GM19043 (cell line): Measurements from ENCODE around the gene DGKB.

Source experiments
- ATAC-seq: cut with Tn5 transposase; IDR thresholded peaks from one replicate; pipeline ENCODE4 v1.9.1; 2021; ENCODE audit warnings: low read depth; ENCODE audit not compliant: unreplicated experiment

DGKB gene

DNA sequence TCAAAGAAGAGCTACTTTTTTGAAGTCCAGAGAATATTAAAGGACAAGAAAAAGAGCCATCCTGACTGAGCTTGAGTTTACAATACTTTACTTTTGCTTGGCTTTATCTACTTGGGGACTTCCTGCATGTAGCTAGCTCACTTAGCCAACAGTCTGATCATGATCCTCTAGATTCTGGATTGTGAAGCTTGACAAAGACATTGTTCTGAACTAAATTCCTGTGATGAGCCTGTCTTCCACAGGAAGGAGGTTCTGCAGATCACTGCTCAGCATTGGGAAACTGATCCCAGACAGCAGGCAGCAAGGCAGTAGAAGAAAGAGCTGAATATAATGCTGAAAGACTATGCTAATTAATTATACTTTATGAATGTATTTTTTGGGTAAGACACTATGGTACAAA lies 296.4 kb downstream of the DGKB start:
- no peak for ATAC-seq

DNA sequence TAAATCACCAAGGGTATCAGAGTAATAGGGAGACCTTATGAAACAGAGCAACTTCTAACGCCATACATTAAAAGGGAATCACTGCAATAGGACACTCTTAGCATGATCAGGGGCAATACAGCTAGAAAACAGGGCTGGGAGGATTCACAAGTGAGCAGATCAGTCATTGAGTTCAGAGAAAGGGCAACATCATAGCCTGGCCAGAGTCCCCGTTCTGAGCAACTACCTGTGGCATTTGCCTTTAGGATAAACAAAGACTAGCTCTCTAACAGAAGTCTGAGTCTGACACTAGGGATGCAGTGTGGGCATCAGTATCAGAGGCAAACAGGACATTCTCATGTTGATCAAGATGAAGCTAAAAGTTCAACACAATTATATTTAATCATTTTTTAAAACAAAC lies 297.9 kb downstream of the DGKB start:
- ATAC-seq, result no peak

DNA sequence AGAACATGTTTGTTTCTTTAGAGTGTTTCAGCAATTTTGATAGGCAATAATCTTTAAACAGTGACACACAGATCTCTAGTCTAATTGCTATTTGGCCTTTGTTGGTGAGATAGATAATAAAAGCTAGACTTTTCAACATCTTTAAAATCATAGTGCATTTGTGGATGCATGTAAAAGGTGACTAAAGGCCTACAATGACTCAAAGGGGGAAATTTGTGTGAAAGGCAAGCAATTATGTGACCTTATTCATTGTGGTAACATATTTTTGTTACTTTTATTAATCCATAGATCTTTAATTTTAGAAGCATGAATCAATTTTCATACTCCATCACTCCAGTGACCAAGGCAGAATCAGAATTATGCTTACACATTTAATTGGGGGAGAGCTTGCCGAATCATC lies 299.7 kb downstream of the DGKB start:
- no peak for ATAC-seq

DNA sequence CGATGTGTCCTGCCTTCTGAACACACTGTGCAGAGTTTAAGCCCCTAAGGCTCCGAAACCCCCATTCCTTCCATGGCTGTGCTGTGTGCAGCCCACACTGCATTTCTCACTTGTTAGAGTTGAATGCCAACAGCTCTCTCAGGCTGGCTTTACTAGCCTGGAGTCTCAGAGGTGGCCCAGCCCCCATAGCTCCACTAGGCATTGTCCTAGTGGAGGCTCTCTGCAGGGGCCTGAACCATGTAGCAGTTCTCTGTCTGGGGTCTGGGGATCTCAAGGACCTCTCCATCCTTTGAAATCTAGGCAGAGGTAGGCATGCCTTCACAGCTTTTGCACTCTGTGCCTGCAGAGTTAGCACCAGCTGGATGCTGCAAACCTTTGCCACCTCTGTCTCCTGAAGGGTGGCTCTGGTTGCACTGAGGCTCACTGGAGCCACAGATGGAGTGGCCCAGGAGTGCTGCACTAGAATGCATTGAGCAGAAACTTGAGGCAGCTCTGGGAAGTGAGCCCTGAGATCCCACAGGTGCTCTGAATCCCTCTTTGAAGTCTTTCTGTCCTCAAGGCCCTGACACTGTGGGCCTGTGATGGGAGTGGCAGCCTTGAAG lies 301.7 kb downstream of the DGKB start:
- ATAC-seq, result no peak

DNA sequence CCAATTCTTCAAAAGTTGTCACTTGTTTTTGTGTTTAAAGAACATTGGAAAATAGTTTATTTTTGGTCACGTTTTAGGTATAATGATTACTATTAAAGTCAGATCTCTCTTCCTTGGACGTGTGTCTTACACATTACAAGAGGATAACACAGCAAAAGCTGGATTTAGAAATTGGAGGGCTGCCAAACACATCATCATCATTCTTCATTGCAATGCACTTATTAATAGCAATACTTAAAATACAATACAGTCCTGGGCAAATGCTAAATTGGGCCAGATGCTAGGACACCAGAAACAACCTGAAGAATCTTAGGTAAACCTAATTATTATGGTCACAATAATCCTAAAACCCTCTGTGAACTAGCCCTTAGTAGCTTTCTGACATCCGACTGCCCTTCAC lies 303.6 kb downstream of the DGKB start:
- no peak for ATAC-seq

DNA sequence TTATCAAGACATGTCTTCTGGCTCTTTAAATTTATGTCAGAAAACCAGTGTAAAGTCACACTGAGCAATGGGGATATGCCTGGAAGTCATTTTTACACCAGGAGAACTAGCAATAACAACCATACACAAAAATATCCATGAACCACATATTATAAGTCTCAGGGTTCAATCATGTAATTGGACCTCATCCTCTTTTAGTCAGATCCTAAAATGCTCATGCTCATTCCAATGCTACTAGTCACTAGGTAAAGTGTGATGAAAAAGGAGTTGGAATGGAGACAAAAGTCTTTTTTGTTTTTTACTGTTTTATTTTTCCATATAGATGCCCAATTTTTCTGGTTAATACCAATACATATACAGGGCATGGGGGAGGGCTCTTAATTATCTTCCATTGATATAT lies 306.1 kb downstream of the DGKB start:
- ATAC-seq, result no peak

DNA sequence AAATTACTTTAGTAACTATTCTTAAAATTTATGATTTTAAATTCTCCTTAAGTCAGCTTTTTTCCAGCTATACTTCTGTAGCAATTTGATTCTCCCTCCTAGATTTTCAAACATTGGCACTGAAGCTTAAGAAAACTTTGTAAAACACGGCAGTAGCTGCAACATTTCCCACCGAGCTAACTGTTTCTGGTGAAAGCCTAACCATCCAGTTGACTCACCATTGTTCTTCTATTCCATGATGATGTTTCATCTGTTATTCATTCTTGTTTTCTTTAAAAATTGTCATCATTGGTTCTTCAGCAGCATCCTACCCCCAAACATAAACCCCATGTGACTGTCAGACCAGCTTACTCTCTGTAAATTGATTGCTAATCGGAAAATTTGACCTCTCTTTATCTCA lies 312.3 kb downstream of the DGKB start:
- ATAC-seq, result no peak

DNA sequence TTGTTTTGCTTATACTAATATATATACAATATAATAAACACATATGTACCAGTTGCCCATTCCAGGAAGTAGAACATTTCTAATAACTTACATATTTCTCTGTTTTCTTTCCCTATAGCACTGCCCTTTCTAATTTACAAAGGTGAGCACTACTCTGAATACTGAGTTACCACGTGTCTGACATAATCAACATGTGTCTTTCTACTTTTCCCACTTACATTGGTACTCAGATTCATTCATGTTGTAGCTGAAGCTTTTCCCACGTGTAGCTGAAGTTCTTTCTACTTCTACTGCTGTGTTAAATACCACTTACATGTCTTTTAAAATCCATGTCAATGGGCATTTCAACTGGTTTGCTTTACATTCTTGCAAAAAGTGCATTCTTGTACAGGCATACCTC lies 317.3 kb downstream of the DGKB start:
- no peak for ATAC-seq

DNA sequence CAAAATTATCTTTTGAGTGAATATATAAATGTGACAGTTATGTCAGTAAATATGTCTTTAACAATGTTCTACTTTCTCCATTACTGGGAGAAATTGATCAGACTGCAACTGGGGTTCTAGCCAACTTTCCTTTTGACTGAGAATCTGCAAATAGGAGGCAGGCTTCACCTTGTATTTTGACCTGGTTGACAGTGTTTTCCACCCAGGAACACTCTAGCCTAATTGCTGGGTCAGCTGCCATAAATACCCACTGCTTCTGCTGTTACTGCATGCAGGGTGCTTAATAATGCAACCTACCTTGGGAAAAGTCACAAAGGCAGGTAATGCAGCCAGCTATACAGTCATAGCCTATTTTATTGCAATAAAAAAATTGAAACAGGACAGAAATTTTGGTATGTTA lies 319.0 kb downstream of the DGKB start:
- no peak for ATAC-seq

DNA sequence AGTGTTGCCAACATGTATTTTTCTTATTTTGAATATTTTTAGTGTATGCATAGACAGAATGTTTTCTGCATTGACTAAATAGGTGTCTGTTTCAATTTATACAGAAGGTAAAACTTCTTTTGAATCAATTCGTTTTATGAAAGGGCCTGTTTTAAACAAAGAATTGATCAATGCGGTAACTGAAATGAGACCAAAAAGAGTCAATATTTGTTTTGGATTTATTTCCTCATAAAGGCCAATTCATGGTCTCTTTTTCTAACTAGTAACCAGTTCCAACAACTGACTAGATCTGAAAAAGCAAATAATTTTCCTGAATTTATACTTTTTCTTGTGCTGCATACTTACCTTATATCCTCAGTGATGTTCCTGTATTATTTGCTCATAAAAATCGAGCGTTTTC lies 320.5 kb downstream of the DGKB start:
- no peak for ATAC-seq

DNA sequence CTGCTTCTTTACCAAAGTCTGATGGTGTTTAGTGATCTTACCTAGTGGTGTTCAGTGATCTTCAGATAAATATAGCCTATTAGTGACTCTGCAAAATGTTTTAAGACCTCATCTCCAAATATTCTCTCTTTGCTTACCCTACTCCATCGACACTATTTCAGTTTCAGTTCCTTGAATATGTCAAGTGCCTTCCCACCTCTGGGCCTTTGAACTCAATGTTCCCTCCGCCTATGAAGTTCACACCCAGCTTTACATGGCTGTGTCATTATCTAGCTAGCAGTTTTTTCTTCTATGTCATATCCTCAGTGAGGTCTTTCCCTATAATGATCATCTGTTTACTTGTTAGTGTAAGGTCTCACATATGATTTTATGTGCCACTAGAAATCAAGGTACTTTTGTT lies 322.6 kb downstream of the DGKB start:
- no peak for ATAC-seq

DNA sequence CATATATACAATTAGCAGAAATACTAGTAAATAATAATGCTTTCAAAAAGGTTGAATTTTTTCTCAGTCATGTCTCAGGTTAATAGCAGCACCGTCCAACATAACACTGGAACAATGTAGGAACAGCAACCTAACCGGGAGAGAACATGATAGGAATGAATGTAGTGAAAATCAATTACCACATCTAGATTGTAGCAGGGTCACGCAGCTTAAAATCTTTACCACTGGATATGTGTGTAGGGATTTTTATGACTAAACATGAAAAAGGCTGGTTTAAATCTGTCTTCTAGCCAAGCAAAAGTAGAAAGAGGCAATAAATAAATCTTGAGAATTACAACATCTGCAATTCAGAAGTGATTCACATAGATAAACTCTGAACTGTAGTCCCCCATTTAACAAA lies 326.0 kb downstream of the DGKB start:
- ATAC-seq, result no peak

DNA sequence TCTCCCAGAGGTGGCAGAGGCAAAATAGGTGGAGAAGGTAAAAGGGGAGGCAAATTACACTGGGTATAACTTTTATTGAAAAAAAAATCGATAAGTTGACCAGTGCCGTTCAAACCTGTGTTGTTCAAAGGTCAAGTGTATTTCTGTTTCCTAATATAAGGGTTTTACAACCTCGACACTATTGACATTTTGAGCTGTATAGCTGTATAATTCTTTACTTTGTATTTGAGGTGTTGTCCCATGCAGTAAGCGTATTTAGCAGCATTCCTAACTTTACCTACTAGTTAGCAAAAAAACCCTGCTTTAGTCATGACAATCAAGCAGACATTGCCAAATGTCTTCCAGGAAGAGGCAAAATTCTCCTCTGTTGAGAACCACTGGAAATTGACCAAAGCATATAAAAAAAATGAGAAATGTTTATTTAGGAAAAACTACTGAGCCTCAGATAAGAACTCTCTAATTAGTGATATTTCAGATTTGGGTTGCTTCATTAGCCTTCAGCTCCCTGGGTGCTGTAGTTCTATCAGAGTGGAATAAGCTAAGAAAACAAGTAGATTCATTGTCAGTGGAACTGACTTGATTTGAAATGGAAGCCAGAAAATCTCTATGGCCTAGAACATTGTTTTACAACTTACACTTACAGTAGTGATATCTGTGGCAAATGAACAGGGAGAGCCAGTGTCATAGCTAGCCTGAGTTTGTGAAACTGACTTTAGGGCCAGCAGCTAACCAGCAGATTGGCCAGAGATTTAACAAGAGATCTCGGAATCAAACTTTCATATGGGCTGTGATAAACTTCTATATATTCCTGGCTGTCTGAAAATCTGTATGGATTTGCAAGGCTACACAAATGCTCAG lies 331.6 kb downstream of the DGKB start:
- no peak for ATAC-seq

DNA sequence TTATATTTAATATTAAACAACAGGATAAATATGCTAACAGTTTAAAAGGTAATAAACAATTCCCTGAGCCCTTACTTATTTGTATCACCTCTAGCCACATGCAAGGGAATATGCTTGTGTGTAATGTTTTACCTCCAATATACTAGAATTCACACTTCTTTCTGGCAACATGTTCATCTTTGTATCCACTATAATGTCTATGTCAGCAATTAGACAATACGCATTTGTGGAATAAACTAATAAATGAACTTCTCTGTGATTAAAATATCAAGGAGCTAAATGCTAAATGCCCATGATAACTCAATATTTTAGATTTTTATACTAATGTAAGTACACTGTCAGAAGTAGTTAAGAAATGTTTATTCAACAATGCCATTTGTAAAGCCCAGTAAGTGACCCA lies 350.5 kb downstream of the DGKB start:
- no peak for ATAC-seq

DNA sequence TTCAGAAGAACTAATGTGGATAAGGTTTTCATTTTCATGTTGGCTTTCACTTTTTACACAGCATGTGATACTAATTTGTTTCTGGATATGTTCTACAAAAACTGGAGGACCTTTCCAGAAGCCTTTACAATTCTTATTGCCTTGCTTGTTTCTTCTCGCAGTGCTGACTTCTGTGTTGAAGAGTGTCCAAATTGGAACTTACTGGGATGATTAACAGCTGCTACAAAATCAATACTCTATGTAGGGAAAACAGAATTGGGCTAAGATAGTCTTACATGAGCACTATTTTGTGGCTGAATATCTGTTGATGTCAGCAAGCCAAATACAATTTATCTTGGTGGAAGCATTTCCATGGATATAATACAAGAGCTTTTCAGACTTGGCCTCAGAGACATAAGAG lies 351.2 kb downstream of the DGKB start:
- no peak for ATAC-seq

DNA sequence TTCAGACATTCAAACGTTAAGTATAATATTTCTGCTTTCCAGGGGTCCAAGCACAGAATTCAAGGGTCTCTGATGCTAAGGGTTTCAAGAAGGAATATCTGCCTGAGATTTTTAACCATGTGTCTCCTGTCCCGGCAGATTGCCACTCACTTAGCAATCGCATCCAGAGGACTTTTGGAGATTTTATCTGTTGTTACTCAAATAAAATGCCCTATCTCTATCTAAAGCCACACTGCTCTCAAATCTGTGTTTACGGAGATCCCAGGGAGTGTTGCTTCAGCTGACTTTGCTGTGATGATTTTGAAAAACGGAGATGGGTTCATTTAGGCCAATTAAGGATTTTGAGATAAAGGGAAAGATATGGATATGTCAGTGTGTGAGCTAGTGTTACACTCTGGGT lies 359.9 kb downstream of the DGKB start:
- no peak for ATAC-seq

DNA sequence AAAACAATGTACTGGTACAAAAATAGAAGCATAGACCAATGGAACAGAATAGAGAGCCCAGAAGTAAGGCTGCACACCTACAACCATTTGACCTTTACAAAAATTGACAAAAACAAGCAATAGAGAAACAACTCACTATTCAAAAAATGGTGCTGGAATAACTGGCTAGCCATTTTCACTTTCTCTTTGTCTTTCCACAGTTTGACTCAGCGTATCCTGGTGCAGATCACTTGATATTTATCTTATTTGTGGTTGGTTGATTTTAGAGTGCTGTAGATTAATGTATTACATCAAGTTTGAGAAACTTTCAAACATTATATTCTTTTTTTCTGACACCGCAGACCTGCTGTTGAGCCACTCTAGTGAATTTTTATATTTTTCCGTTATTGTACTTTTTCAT lies 381.4 kb downstream of the DGKB start:
- no peak for ATAC-seq

DNA sequence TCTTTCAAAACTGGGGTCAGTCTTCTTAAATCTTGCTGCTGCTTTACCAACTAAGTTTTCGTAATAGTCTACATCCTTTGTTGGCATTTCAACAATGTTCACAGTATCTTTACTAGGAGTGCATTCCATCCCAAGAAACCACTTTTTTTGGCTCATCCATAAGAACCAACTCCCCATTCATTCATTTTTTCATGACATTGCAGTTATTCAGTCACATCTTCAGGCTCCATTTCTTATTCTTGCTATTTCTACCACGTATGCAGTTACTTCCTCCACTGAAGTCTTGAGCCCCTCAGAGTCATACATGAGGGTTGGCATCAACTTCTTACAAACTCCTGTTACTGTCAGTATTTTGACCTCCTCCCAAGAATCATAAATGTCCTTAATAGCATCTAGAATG lies 392.3 kb downstream of the DGKB start:
- ATAC-seq, result no peak

DNA sequence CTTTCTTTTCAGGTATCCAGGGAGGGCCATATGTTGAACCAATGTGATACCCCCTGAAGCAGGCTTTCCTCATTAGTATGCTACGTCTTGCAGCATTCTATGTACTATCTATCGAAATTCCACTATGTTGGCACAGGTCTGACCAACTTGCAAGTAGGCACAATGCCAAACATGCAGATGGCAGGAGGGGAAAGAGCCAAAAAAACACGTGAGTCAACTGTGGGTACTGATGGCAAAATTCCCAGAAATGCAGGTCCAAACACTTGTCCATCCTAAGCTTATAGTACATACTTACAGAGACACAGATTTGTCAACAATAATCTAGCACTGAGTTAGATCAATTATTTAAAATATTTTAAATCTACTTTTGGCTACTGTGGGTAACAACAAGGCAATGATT lies 394.9 kb downstream of the DGKB start:
- ATAC-seq, result no peak

DNA sequence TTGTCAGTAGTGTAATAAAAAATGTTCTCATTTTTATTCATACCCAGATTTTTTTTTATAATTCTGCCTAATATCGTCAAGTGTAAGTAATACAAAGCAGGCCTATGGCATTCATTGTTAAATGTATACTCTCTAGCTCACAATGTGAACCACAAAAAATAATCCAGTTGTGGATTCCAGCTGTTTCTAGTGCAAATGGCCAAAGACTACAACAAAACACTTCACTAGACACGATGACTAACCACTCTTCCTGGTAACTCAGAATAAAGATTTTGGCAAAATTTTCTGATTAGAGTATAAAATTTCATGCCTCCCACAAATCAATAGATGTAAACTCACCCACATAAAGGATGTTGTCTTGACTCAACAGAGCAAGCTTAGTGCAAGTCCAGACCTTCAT lies 396.6 kb downstream of the DGKB start:
- no peak for ATAC-seq

DNA sequence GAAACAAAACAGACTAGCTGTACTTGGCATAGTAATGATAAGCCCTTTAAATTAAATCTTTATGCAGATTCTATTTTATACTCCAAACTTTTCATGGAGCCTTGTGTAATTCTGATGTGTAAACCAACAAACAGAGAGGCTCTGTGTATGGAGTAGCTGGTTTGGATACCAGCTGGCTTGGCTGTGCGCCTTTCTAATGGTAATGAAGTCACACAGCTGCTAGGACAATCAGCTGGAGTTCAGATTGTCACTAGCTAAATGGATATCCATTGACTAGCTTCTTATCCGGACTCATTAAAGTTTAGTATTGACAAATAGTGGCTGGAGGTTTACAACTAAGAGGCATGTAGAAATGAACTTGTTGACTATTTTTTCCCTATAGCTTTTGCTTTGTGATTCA lies 398.4 kb downstream of the DGKB start:
- no peak for ATAC-seq

DNA sequence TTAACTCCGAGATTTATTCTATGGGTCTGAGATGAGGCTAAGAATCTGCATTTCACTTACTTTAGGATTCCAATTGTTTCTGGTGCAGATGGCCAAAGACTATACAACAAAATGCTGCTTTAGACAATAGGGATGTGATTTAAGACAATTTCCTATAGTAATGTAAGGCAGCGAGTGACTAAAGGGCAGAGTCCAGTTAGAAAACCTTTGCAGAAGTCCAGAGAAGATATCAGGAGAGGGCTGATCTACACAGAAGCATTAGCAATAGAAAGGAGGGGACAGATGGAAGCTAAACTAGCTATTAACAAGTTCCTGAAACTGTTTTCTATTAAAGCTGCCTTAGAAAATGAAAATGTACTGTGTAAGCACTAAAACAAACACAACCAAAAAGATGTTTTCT lies 398.9 kb downstream of the DGKB start:
- ATAC-seq, result no peak

DNA sequence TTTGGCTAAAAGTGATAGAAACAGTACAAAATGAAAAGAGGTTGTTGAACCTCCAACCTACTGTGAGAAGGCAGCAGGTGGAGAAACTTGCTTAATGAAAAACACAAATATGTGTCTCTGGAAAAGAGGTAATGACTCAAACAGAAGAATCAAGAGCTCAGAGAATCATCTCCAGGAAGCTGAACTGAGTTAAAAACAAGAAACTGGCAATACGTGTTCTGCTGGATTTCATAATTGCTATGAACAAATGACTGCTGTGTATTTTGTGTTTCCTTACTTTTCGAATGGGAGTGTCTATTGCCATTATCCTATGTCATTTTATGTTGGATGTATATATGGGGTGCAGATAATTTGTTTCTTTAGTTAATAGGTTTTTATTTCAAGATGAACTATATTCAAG lies 401.1 kb downstream of the DGKB start:
- ATAC-seq, result no peak
